ENCODE measurements around the gene GALNT15.

- TF ChIP-seq CTCF (IDR thresholded peaks at IDR 0.05) (no peak), POLR2A (IDR thresholded peaks at IDR 0.05) (no peak), POLR2AphosphoS5 (IDR thresholded peaks at IDR 0.05) (no peak)
Measured at GRCh38 chr3:16280671-16281070, 106.2 kb downstream of the GALNT15 start.
